ENCODE data around the gene OTOGL. TPM values are rescaled to one million over a fixed set of nuclear protein-coding genes. Genes with fewer than 3 reads are reported as not detected.
"Not testable (repeated sequence)": the region's sequence is repeated elsewhere in the genome, so short reads cannot be mapped to it uniquely, and the experiment has no call there.

Gene OTOGL
- total RNA-seq, 1 donor from 2014 or later = 0.16 TPM

DNA sequence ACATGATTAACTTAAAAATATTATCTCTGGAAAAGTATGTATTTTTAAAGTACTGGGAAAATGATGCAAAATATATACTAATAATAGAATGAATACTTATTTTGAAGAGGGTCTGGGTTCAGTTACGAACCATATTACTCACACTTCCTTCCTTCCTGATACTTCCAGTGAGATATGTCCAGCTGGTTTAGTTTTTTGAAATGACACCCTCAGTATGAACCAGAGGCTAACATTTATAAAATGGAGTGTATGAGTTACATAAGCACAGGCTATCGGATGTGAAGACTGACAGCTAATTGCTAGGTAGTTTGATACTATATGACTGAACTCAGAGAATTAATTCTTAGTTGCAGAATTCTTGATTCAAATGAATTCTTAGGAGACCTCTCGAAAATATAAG, 122.9 kb downstream of the OTOGL start:
- no peak overlapping the region for H3K27ac Mint-ChIP-seq

DNA sequence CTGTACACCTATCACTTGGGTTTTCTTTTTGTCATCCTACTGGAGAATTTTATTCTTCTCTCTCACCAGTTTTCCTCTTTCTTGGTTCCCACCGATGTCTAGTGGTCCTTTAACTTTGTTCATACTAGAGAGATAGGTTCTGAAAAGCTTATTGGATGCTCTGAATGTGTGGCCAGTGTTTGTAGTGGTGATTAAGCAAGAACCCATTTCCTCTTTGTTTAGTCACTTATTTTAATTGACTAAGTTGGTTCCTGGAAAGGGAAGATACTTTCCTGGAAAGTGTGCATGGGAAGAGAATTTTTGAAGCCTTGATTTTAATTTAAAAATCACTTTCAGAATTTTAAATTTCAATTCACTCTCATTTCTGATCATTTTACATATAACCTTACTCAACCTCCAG, 127.2 kb downstream of the OTOGL start:
- no peaks in the 10 kb centered on the region for H3K9me3 Mint-ChIP-seq
- no peak overlapping the region for H3K4me3 Mint-ChIP-seq (ENCODE audit: low read depth)
- DNase-seq (ENCODE audit: low spot score) = no peak
- H3K27ac Mint-ChIP-seq = no peak overlapping the region
- no peaks in the 10 kb centered on the region for H3K36me3 Mint-ChIP-seq (ENCODE audit: low read depth)
- H3K27me3 Mint-ChIP-seq (ENCODE audit: low read depth) = peaks cover 5% of the 10 kb centered on the region
- H3K4me1 Mint-ChIP-seq (ENCODE audit: low read depth) = no peaks in the 10 kb centered on the region
- intact Hi-C loops (cut with micrococcal nuclease) = no loop called here

More for the DNA sequence above, 122.9 kb downstream of the OTOGL start:
- no peaks in the 10 kb centered on the region for H3K36me3 Mint-ChIP-seq (ENCODE audit: low read depth)
- H3K4me1 Mint-ChIP-seq (ENCODE audit: low read depth) = no peaks in the 10 kb centered on the region
- intact Hi-C loops (cut with micrococcal nuclease) = no loop called here
- no peaks in the 10 kb centered on the region for H3K9me3 Mint-ChIP-seq
- H3K27me3 Mint-ChIP-seq (ENCODE audit: low read depth) = peaks cover 5% of the 10 kb centered on the region
- H3K4me3 Mint-ChIP-seq (ENCODE audit: low read depth) = no peak overlapping the region
- no peak for DNase-seq (ENCODE audit: low spot score)

DNA sequence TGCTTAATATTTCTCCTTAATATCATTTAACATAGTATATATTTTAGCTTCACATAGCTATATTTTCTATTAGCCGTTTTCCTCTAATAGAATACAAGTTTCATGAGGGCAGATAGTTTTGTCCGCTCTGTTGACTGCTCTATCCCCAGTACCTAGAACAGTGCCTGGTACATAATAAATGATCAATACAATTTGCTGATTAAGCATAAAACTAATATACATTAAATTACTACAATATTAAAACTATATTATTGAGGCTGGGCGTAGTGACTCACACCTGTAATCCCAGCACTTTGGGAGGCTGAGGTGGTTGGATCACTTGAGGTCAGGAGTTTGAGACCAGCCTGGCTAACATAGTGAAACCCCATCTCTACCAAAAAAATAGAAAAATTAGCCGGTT, 128.6 kb downstream of the OTOGL start:
- H3K27ac Mint-ChIP-seq; H3K4me1 Mint-ChIP-seq (ENCODE audit: low read depth); H3K36me3 Mint-ChIP-seq (ENCODE audit: low read depth); H3K27me3 Mint-ChIP-seq (ENCODE audit: low read depth); H3K4me3 Mint-ChIP-seq (ENCODE audit: low read depth); DNase-seq (ENCODE audit: low spot score); intact Hi-C loops (cut with micrococcal nuclease); H3K9me3 Mint-ChIP-seq: not testable (repeated sequence)

DNA sequence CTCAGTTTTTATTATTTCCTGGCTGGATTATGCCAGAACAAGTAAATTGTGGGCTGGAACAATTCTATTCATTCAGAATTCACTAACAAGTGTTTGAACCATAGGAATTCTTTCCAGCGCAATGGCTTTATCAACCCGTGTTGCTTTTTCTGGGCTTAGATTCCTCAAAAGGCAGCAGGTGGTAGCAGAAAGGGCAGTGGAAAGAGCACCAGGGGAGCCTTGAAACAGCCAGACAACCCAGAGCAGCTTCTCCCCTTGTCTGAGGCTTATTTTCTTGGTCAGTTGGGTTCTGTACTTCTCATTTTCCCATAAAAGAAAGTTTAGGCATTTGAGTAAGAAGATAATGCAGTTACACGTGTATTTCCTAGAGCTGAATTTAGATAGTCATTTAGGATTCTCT, 130.7 kb downstream of the OTOGL start:
- Mint-ChIP-seq H3K27ac (no peak overlapping the region), H3K27me3 (ENCODE audit: low read depth) (peaks cover 5% of the 10 kb centered on the region), H3K4me3 (ENCODE audit: low read depth) (no peak overlapping the region), H3K9me3 (no peaks in the 10 kb centered on the region), H3K36me3 (ENCODE audit: low read depth) (no peaks in the 10 kb centered on the region), H3K4me1 (ENCODE audit: low read depth) (no peaks in the 10 kb centered on the region)
- no peak for DNase-seq (ENCODE audit: low spot score)
- intact Hi-C loops (cut with micrococcal nuclease) = no loop called here

DNA sequence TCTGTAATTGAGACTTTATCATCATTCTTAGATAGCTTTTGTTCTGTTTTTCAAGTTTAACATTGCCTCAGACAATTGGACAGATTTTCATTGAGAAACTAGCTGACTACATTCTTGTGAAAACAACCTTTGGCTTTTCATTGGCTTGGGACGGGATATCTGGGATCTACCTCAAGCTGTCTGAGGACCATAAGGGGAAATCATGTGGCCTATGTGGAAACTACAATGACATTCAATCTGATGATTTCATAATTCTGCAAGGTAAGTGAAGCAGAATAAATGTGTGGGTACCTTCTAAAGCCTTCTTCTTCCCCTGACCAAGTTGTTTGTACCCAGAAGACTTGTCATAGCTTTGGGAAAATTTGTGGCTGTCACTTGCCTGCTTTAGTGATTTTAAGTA, 133.5 kb downstream of the OTOGL start:
- Mint-ChIP-seq H3K27me3 (ENCODE audit: low read depth) (no peaks in the 10 kb centered on the region), H3K4me1 (ENCODE audit: low read depth) (no peaks in the 10 kb centered on the region), H3K4me3 (ENCODE audit: low read depth) (no peak overlapping the region), H3K27ac (no peak overlapping the region), H3K36me3 (ENCODE audit: low read depth) (no peaks in the 10 kb centered on the region), H3K9me3 (no peaks in the 10 kb centered on the region)
- no peak for DNase-seq (ENCODE audit: low spot score)
- intact Hi-C loops (cut with micrococcal nuclease) = no loop called here

DNA sequence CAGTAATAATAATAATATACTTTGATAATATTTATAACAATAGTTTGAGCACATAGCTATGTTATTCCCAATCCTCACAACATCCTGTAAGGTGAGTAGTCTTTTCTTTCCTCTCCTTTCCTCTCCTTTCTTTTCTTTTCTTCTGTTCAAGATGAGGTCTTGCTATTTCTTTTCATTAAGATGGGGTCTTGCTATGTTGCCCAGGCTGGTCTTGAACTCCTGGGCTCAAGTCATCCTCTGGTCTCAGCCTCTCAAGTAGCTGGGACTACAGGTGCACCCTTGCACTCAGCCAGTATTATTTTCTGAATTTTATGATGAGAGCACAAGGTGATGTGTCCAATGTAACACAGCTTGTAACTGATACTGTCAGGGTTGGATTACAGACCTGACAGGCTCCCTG, 134.6 kb downstream of the OTOGL start:
- Mint-ChIP-seq H3K27ac (no peak overlapping the region), H3K4me3 (ENCODE audit: low read depth) (no peak overlapping the region), H3K9me3 (no peaks in the 10 kb centered on the region), H3K4me1 (ENCODE audit: low read depth) (no peaks in the 10 kb centered on the region), H3K36me3 (ENCODE audit: low read depth) (no peaks in the 10 kb centered on the region), H3K27me3 (ENCODE audit: low read depth) (no peaks in the 10 kb centered on the region)
- no peak for DNase-seq (ENCODE audit: low spot score)
- intact Hi-C loops (cut with micrococcal nuclease) = no loop called here

DNA sequence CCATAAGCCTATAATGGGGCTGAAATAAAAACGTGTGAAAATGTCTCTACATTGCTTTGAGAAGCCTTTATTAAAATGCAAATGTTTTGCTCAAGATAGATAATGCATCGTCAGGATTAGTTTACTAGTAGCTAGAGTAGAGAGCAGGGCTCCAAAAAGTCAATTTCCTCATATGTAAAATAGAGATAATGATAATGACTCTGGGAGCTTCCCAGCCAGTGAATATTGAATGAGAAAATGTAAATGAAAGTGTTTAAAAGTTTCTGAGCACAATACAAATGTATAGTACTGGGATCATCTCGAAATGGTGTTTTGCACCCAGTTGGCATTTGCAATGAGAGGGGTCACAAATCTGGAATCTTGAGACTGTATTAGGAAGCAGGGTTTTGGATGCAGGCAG, 135.3 kb downstream of the OTOGL start:
- DNase-seq (ENCODE audit: low spot score) = no peak
- intact Hi-C loops (cut with micrococcal nuclease) = no loop called here

DNA sequence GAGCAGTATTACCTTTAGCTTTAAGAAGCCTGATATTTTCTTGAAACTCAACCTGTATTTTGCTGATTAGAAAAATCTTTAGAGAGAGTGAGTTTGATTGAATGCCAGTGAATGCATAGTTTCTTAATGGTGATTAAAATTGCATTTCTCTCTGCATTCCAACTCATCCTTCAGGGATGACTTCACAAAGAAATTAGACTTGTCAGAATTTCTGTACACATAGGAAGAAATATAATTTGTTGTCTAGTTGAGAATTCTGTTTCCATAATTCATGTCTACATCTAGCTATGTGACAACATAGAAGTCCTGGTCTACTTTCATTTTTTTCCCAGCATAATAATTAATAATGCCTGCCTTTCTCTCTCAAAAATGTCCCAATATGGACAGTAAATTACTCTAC, 136.6 kb downstream of the OTOGL start:
- intact Hi-C loops (cut with micrococcal nuclease) = no loop called here
- H3K9me3 Mint-ChIP-seq = no peaks in the 10 kb centered on the region
- H3K27ac Mint-ChIP-seq = no peak overlapping the region
- no peak for DNase-seq (ENCODE audit: low spot score)
- no peaks in the 10 kb centered on the region for H3K27me3 Mint-ChIP-seq (ENCODE audit: low read depth)
- no peaks in the 10 kb centered on the region for H3K36me3 Mint-ChIP-seq (ENCODE audit: low read depth)
- no peak overlapping the region for H3K4me3 Mint-ChIP-seq (ENCODE audit: low read depth)
- no peaks in the 10 kb centered on the region for H3K4me1 Mint-ChIP-seq (ENCODE audit: low read depth)

More for the DNA sequence above, 135.3 kb downstream of the OTOGL start:
- Mint-ChIP-seq H3K9me3 (no peaks in the 10 kb centered on the region), H3K27ac (no peak overlapping the region), H3K4me3 (ENCODE audit: low read depth) (no peak overlapping the region), H3K27me3 (ENCODE audit: low read depth) (no peaks in the 10 kb centered on the region), H3K4me1 (ENCODE audit: low read depth) (no peaks in the 10 kb centered on the region), H3K36me3 (ENCODE audit: low read depth) (no peaks in the 10 kb centered on the region)

DNA sequence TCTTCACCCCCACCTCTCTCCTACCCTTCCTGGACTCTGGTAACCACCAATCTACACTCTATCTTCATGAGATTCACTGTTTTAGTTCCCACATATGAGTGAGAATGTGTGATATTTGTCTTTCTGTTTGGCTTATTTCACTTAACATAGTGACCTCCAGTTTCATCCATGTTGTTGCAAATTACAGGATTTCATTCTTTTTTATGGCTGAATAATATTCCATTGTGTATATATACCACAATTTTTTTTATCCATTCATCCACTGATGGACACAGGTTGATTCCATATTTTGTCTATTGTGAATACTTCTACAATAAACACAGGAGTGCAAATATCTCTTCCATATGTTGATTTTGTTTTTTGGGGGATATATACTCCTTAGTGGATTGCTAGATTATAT, 140.5 kb downstream of the OTOGL start:
- intact Hi-C loops (cut with micrococcal nuclease) = no loop called here
- H3K36me3 Mint-ChIP-seq (ENCODE audit: low read depth) = no peaks in the 10 kb centered on the region
- H3K4me3 Mint-ChIP-seq (ENCODE audit: low read depth) = no peak overlapping the region
- no peaks in the 10 kb centered on the region for H3K9me3 Mint-ChIP-seq
- no peaks in the 10 kb centered on the region for H3K4me1 Mint-ChIP-seq (ENCODE audit: low read depth)
- no peaks in the 10 kb centered on the region for H3K27me3 Mint-ChIP-seq (ENCODE audit: low read depth)
- H3K27ac Mint-ChIP-seq = no peak overlapping the region
- DNase-seq (ENCODE audit: low spot score) = no peak

DNA sequence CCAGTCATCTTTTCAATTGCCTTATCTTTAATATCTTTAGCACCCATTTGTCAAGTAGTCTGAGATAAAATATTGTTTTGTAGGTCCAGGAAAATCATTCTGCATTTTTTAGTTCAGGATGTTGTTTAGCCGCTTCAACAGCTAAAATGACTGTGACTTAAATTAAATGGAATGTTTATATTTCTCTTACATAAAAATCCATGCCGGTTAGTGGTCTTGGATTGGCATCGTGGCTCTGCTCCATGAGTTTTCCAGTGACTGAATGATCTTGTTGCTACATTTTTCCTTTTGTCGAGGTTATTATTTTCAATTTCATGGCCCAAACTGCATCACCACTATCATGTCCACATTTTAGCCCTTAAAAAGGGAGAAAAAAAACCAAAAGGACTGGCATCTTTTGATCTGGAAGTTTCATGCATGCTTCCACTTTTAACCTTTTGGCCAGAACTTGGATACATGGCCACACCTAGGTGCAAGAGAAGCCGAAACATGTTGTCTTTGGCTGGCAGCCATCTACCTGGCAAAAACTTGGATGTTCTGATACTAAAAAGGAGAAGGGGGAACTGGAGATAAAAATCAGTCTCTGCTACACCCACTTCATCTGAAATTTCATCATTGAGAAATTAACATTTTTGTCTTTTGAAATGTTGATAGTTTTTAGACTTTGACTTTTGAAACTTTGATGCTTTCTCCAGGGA, 142.4 kb downstream of the OTOGL start:
- no peaks in the 10 kb centered on the region for H3K27me3 Mint-ChIP-seq (ENCODE audit: low read depth)
- H3K36me3 Mint-ChIP-seq (ENCODE audit: low read depth) = no peaks in the 10 kb centered on the region
- H3K27ac Mint-ChIP-seq = no peak overlapping the region
- no peak for DNase-seq (ENCODE audit: low spot score)
- H3K4me1 Mint-ChIP-seq (ENCODE audit: low read depth) = no peaks in the 10 kb centered on the region
- no peaks in the 10 kb centered on the region for H3K9me3 Mint-ChIP-seq
- H3K4me3 Mint-ChIP-seq (ENCODE audit: low read depth) = no peak overlapping the region
- intact Hi-C loops (cut with micrococcal nuclease) = no loop called here

DNA sequence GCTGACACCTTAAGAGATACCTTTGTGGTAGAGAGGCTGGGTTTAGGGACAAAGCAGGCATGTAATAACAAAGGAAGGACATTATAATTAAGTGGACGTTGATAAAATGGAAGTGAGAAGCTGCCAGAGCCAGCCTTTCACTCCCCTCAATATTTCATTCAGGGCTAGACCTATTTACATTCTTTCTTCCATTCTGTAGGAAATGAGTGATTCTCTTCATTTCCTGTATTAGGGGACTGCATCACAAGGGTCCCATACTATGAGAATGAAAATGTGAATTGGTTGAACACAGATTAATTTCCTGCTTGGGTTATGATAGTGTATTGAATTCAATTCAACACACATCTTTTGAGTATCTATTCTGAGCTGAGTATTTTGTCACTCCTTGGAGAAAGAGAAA, 143.0 kb downstream of the OTOGL start:
- no peaks in the 10 kb centered on the region for H3K4me1 Mint-ChIP-seq (ENCODE audit: low read depth)
- no peak overlapping the region for H3K4me3 Mint-ChIP-seq (ENCODE audit: low read depth)
- DNase-seq (ENCODE audit: low spot score) = no peak
- no peak overlapping the region for H3K27ac Mint-ChIP-seq
- H3K36me3 Mint-ChIP-seq (ENCODE audit: low read depth) = no peaks in the 10 kb centered on the region
- no peaks in the 10 kb centered on the region for H3K9me3 Mint-ChIP-seq
- intact Hi-C loops (cut with micrococcal nuclease) = no loop called here
- H3K27me3 Mint-ChIP-seq (ENCODE audit: low read depth) = no peaks in the 10 kb centered on the region

DNA sequence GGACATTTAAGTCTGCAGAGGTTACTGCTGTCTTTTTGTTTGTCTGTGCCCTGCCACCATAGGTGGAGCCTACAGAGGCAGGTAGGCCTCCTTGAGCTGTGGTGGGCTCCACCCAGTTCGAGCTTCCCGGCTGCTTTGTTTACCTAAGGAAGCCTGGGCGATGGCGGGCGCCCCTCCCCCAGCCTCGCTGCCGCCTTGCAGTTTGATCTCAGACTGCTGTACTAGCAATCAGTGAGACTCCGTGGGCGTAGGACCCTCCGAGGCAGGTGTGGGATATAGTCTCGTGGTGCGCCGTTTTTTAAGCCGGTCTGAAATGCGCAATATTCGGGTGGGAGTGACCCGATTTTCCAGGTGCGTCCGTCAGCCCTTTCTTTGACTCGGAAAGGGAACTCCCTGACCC, 150.2 kb downstream of the OTOGL start:
- H3K4me1 Mint-ChIP-seq (ENCODE audit: low read depth); H3K27me3 Mint-ChIP-seq (ENCODE audit: low read depth); intact Hi-C loops (cut with micrococcal nuclease); H3K9me3 Mint-ChIP-seq; H3K27ac Mint-ChIP-seq; H3K36me3 Mint-ChIP-seq (ENCODE audit: low read depth); H3K4me3 Mint-ChIP-seq (ENCODE audit: low read depth); DNase-seq (ENCODE audit: low spot score): not testable (repeated sequence)

DNA sequence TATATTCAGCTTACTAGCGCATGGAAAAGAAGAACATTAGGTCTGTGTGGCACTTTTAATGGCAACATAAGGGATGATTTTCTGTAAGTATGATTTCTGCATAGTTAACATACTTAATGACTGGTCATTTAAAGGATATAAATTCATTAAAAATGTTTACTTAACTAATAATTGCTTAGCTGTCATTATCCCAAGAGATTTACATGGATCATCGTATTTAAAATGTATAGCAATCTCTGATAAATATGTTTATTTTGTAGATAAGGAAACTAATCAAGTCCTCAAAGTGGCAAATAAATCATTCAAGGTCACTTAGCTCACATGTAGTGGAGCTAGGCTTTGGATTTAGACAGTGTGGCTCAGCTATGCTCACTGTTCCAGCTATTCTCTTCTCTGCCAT, 158.6 kb downstream of the OTOGL start:
- Mint-ChIP-seq H3K4me3 (ENCODE audit: low read depth) (no peak overlapping the region), H3K27ac (no peak overlapping the region), H3K36me3 (ENCODE audit: low read depth) (no peaks in the 10 kb centered on the region), H3K27me3 (ENCODE audit: low read depth) (no peaks in the 10 kb centered on the region), H3K4me1 (ENCODE audit: low read depth) (no peaks in the 10 kb centered on the region), H3K9me3 (no peaks in the 10 kb centered on the region)
- DNase-seq (ENCODE audit: low spot score) = no peak
- intact Hi-C loops (cut with micrococcal nuclease) = no loop called here

DNA sequence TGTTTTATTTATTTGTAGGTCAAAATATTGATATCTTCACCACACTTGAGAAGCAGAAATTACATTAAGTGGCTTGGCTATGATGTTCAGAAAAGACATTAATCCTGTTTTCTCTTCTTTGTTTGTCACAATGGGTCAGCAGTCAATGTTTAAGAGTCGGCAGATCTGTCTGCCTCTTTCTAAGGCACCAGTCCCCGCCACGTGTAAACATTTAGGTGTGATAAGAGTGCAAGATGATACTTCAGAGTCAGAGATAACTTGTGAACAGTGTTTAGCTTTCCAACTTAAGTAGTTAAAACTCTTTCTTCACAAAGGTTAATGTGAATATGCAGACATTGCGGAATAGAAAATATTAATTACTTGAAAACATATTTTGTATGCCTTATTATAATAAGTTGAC, 160.9 kb downstream of the OTOGL start:
- intact Hi-C loops (cut with micrococcal nuclease) = no loop called here
- DNase-seq (ENCODE audit: low spot score) = no peak
- Mint-ChIP-seq H3K4me1 (ENCODE audit: low read depth) (no peaks in the 10 kb centered on the region), H3K27me3 (ENCODE audit: low read depth) (no peaks in the 10 kb centered on the region), H3K27ac (no peak overlapping the region), H3K4me3 (ENCODE audit: low read depth) (no peak overlapping the region), H3K36me3 (ENCODE audit: low read depth) (no peaks in the 10 kb centered on the region), H3K9me3 (no peaks in the 10 kb centered on the region)

Measured in activated T-helper 2 cell treated with anti-CD3 and anti-CD28 coated beads, Interferon-gamma antibody, Interleukin-2, Interleukin-4, amounts not matched to agents 10 μg/mL and 5 μg/mL and 100 μg/mL, durations not matched to agents 14 hours and 24 hours and 36 hours (primary cell).